HG03378 (cell line): ENCODE measurements around the gene SOAT2.
"Not testable (repeated sequence)": the region's sequence is repeated elsewhere in the genome, so short reads cannot be mapped to it uniquely, and the experiment has no call there.

Experiments
- ATAC-seq: cut with Tn5 transposase; IDR thresholded peaks from one replicate; pipeline ENCODE4 v1.9.1; 2021; ENCODE audit warnings: mild to moderate bottlenecking, moderate library complexity; ENCODE audit not compliant: unreplicated experiment

Gene SOAT2

DNA sequence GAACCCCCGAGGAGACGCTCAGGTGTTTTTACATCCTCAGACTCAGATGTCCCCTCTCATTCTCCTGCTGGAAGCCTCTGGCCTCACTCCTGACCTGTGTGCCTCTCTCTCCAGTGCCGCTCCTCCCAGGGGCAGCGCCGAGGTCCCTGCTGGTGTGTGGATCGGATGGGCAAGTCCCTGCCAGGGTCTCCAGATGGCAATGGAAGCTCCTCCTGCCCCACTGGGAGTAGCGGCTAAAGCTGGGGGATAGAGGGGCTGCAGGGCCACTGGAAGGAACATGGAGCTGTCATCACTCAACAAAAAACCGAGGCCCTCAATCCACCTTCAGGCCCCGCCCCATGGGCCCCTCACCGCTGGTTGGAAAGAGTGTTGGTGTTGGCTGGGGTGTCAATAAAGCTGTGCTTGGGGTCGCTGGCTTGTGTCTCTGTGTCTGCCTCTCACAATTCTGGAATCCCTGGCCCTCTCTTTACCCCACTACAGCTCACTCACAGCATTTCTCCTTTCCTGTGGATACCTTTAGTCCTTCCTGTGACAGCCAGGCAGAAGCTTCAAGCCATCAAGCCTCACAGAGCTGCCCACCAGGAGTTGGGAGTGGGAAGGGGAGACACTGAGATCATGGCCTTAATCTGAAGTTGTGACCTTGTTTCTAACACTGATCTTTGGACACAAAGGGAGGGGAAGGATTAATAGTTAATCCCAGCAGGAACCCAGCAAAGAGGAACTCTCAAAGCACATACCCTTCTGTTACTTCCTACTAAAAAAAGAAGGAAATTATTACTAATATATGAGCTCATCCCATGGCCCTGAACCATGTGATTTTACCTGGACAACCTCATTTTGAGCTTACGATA lies 1.1 kb upstream of the SOAT2 start:
- ATAC-seq, result no peak

DNA sequence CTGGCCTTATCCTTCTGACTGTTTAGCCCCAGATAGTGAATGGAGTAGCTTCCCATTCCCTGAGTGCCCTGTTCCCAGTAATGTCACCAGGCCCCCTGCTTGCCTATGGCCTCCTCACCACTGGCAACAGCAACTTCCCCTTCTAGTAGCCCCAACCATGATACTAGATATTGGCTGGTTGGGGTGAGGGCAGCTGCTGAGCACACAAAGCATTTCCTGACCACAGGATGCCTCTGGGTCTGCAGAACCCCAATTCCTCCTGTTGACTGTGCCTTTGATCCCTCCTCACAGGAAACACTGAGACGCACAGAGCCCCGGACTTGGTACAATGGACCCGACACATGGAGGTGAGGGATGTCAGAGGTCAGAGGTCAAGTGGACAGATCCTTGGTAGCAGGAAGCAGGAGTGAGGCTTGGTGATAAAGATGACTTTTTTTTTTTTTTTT lies 597 bp downstream of the SOAT2 start:
- no peak for ATAC-seq

DNA sequence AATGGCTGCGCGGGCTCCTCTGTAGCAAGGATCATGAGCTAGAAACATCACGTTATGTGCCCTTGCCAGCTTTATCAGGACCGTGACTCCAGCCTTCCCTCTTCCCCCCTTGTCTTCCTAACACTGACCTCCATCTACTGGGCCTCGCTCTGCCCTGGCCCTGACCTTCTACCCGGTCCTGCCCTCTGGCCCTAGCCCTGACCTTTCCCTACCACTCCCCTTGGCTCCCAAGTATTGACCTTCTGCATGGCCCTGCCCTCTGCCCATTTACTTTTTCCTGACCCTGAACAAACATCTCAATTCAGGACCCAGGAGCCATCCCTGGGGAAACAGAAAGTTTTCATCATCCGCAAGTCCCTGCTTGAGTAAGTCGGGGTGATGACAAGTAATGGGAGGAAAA lies 2.0 kb downstream of the SOAT2 start:
- no peak for ATAC-seq

DNA sequence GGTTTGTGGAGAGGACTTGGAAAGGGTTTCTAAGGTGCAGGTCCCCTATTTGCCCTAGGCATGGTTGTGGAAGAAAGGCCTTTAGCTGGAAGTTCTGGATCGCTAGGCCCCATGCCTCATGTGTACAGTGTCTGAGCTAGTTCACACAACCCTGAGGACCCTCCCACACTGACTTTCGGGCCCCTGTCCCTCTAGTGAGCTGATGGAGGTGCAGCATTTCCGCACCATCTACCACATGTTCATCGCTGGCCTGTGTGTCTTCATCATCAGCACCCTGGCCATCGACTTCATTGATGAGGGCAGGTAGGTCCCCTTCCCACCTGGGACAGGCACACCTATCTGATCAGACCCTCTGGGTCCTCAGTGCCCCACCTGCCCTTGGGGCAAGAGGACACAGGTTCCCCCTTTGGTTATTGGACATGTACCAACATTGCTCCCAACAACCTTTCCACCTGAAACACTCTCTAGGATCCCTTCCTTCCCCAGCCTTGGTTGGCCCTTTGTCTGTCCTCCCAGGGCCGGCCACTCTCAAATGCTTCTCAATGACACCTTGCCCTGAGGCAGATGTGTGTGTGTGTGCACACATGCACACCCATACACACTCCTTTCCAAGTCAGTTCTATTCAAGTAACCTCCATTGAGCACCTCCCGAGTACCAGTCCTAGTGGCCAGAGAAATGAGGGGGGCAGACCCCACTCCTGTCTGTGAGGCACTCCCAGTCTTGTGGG lies 2.6 kb downstream of the SOAT2 start:
- no peak for ATAC-seq

DNA sequence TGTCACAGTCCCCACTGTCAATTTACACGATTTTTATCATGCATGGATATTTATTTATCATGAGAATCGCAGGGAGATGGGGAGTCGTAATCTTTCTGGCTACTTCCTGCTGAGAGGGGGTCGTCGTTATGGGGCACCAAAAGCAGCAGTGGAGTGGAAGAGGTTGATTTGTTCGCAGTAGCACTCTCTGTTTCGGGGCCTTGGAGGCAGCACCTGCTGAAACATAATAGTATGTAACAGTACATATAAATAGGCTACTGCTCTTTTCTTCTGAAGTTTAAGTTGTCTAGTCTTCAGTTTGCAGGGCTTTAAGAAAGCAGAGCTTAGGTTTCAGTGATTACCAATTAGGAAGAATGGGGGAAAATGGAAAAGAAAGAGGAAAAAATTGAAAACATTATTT lies 3.8 kb downstream of the SOAT2 start:
- ATAC-seq, result no peak

DNA sequence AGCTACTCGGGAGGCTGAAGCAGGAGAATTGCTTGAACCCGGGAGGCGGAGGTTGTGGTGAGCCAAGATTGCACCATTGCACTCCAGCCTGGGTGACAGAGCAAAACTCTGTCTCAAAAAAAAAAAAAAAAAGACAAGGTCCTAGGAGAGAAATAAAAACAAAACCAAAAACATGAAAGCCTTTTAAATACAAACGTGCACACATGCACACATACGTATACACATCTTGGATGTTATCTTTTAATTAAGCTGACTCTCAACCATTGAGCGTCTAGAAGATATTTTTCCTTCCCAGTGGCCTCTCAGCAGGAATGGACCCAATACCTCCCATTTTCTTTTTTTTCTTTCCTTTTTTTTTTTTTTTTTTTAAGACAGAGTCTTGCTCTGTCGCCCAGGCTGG lies 9.1 kb downstream of the SOAT2 start:
- not testable (repeated sequence) for ATAC-seq

DNA sequence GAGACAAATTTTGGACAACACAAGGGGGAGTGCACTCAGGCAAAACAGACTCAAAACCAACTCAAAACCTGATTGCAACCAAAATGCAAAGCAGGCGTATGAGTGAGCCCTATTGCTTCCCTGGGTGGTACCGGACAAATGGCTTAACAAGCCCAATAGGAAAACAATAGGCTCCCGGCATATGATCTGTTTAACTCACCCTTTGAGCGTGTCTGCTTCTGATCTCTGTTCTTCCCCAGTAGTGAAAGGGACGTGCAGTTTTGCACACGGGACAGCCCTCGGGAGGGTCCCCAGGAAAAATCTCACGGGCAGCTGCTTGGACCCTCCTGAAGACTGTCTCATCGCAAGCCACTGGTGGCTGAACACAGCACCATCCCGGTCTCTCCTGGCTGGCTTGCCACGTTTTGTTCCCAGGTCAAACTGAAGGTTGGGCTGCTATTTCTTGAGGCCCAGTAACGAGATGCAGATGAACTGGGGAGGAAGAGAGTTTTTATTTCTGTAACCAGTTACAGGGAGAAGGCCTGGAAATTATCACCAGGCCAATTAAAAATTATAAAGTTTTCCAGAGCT lies 9.9 kb downstream of the SOAT2 start:
- ATAC-seq, result no peak

DNA sequence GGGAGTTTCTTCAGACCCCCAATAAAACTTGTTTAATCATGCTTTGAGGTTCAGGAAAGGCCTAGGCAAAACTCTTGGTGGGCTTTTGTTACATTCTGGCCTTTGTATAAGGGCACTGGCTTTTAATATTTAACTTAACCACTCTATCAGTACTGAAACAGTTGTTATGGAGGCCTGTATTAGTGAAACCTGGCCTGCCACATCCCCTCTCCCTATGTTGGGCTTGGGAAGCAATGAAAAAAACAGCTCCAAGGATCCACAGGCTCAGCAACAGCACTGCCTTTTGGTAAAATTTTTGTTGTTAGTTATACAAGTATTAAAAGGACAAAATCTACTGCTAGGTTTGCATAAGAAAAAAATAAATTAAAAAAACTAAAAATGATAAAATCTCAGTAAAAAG lies 10.7 kb downstream of the SOAT2 start:
- no peak for ATAC-seq

DNA sequence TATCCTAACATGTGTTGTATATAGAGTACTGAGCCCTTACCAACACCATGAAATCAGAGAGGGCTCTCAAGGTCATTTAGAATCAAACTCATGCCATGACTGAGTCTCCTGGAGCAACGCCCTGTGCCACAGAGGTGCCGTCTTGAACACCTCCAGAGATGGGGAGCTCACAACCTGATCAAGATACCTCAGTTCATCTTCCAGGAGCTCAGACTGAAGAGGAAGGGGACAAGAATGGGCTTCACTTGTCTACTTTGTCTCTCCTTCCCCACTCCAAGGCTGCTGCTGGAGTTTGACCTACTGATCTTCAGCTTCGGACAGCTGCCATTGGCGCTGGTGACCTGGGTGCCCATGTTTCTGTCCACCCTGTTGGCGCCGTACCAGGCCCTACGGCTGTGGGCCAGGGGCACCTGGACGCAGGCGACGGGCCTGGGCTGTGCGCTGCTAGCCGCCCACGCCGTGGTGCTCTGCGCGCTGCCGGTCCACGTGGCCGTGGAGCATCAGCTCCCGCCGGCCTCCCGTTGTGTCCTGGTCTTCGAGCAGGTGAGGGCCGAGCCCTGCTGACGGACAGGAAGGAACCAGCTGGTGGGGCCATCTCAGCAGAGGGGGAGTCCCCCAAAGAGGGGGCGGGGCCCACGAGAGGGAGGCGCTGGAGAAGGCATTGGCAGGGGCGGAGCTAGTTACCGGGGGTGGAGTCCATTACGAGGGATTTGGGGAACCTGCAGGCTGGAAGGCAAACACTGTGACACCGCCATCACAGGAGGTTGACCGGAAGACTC lies 12.0 kb downstream of the SOAT2 start:
- no peak for ATAC-seq

DNA sequence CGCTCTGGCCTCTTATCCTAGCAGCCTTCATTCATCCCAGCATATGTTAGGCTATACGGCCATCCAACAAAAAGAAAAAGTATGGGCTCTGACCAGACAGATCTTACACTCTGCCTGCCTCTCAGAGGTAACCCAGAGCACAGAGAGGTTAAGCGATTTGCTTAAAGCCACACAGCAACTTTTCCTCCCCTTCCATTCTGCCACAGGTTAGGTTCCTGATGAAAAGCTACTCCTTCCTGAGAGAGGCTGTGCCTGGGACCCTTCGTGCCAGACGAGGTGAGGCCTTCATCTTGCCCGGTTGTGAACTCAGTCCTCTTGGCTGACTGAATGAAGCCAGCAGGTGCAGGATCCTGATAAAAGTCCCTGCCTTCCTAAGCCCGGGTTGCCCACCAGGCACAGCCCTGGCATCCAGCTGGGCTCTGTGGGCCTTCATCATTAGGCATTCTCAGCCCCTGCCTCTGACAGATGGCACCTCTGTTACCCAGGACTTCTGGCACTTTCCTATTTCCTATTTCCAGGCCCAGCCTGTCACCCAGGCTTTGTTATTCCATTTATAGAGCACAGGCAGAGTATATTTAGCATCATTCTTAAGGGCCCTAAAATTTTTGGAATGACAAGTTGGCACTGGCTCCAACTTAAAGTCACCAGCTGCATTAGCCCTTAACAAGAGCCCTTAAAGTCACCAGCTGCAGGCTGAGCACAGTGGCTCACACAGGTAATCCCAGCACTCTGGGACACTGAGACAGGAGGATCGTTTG lies 12.8 kb downstream of the SOAT2 start:
- no peak for ATAC-seq

DNA sequence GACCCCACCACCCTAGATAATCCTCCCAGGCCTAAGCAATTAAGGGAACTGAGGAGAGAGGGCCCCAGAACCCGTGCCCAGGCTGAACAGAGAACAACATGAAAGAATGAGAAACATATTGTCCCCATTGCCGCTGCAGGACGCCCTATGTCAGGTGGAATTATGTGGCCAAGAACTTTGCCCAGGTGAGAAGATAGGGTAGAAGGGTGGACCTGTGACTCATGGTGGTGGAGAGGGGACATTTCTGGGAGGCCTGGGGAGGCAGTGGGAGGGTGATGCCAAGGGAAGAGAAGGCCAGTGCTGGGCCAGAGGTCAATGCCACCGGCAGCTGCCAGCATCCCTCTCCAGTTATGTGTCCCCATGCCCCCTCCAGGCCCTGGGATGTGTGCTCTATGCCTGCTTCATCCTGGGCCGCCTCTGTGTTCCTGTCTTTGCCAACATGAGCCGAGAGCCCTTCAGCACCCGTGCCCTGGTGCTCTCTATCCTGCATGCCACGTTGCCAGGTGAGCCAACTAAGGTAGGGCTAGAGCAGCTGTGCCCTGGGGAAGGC lies 15.5 kb downstream of the SOAT2 start:
- ATAC-seq, result no peak

DNA sequence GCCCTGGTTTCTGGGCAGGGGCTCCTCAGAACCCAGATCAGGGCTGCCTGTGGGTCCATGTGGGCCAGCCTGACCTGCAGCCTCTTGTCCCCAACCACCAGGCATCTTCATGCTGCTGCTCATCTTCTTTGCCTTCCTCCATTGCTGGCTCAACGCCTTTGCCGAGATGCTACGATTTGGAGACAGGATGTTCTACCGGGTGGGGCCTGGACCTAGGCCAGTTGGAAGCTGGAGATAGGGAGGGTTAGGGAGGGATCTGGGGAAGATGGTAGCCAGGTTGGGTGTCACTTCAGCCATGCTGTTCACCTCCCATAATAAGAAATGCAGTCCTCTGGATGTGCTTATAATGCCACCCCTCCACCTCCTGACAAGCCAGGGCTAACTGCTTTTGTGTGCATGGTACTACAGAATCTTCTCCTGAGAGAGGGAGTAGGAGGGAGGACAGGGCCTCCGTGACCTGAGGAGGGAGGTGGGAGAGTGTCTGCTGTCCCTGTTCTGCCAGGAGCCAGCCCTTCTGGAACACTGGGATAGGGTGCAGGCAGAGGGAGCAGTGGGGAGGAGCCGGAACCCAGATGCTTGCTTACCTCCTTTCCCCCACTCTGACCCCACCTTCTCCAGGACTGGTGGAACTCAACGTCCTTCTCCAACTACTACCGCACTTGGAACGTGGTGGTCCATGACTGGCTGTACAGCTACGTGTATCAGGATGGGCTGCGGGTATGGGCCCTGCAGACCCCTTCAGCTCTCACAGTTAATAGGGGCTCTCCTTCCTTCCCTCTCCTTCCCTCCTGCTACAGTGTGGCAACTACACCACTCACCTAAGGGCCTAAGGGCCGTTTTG lies 17.6 kb downstream of the SOAT2 start:
- no peak for ATAC-seq

DNA sequence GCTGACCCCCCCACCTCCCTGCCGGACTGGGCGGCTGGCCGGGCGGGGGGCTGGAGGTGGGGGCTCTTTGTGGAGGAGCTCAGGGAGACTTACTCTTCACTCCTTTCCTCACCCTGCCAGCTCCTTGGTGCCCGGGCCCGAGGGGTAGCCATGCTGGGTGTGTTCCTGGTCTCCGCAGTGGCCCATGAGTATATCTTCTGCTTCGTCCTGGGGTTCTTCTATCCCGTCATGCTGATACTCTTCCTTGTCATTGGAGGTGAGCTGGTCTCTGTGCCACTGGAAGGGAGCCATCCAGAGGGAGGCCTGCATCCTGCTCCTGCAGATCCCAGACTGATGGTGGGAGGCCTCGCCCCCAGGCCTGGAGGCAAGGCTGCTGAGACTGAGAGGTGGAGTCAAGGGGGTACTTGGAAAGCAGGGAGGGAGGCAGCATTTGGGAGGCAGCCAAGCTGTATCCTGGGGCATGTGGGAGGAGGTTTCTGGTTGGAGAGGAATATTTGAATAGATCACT lies 19.7 kb downstream of the SOAT2 start:
- ATAC-seq, result no peak

DNA sequence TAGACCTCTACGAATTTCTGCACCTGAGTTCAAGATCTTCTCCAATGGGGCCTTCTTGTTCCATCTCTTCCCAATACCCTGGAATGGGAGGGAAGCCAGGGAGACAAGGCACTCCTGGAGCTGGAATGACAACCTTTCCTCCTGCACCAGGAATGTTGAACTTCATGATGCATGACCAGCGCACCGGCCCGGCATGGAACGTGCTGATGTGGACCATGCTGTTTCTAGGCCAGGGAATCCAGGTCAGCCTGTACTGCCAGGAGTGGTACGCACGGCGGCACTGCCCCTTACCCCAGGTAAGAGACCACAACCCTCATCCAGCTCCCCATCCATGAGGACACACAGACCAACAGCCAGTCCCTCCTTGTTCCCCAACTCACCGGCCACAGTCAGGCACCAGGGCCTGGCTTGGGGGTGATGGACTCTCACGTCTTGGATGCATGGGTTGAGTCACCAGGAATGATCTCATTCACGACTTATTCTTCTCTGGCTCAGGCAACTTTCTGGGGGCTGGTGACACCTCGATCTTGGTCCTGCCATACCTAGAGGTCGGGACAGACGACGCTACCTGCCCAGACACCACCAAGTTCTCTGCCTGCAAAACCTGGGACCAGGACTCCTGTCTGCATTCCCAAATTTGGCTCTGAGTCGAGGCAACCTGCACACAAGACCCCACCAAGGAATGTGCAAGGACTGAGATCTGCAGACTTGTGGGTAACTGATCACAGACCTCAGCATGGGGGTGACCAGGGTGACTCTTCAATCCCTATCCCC lies 20.5 kb downstream of the SOAT2 start:
- ATAC-seq, result no peak

DNA sequence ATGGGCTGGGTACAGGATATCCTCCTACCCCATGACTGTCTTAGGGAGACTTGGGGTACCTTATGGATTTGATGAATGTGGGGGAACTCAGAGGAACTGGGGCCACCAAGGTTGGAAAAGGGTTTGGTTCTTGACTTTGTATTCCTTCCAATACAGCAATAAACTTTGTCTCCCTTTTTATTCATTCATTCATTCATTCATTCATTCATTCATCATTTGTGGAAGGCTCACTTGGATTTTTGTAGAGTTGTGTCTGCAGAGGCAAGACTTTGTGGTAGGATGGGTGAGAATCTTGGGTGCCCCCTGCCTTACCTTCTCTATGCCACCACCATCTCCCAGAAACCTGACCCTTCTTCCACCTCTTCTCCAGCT lies 21.1 kb downstream of the SOAT2 start:
- ATAC-seq, result no peak

DNA sequence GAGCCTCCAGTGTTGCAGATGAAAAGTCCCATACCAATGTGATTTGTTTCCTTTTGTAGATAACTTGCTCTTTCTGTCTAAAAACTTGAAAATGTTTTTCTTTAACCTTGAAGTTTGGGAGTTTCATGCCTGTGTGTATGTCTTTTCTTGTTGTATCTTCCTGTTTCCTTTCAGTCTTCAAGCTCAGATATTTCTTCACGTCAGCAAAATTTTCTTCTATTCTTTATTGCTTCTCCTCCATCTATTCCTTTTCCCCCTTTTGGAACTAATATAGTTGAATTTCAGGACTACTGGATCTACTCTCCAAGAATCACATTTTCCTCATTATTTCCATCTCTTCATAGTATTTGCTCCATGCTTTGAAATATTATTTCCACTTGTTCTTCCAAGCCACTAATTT lies 23.9 kb downstream of the SOAT2 start:
- ATAC-seq, result no peak

DNA sequence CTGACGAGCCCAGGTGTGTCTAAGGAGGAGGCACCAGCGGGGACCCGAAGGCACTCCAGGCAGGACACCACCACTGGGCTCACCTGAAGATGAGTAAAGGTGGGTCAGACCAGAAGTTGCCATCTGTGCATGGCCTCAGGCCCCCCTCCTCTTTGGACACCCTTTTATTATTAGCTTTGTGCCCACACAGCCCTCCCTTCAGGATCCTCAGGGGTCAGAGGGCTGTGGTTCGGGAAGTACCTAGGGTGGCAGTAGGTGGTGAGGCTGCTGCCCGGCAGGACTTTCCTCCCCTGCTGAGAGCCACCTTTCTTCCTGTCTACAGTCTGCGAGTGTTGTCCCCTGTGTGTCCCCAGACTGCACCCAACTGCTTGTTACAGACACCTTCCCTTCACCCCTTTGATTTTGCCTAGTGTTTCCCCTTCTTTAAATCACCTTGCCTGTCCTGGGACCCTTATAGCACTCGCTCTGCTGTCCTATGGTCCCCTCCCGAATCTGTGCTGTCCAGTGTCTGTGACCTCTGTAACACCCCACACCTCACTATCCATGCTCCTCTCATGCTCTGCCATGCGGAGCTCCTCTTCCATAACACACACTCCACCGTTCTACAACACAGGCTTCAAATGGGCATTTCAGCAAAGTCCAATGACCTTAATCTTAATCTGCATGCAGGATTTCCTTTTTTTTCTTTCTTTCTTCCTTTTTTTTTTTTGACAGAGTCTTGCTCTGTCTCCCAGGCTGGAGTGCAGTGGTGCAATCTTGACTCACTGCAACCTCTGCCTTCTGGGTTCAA lies 25.7 kb downstream of the SOAT2 start:
- ATAC-seq, result no peak

DNA sequence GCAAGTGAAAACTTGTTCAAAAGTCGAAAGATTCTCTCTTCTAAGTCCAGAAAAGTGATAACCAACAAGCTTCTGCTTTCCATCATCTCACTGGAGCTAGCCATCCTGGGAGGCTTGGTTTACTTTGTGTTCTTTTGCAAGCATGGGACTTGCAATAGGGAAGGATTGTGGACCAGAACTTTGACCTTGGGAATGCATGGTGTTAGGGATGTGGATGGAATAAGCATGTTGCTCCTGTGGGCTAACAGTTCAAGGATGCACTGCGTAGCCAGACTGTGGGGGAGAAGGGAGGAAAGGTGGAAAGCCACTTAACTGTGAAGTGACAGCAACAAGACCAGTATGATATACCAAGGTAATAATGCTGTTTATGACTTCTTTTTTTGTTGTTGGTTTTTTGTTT lies 28.6 kb downstream of the SOAT2 start:
- no peak for ATAC-seq
